Neural cell (in vitro differentiated cells): Measurements from ENCODE around the gene TLE4.

Source experiments
- CTCF ChIP-seq: fragments of 450-650 bp; IDR thresholded peaks from 2 replicates; pipeline ENCODE4 v1.5.1; 2014; ENCODE audit warnings: antibody characterized with exemption, mild to moderate bottlenecking, moderate library complexity; ENCODE audit not compliant: poor library complexity, severe bottlenecking
- EP300 ChIP-seq: fragments of 450-650 bp; conservative IDR thresholded peaks from 2 replicates; pipeline ENCODE4 v1.6.1; 2014; ENCODE audit warnings: antibody characterized with exemption, mild to moderate bottlenecking, moderate library complexity; ENCODE audit not compliant: poor library complexity, severe bottlenecking
- EZH2 ChIP-seq: fragments of 200-600, 300-800 bp; shearing (Covaris generic), sonication (generic); IDR thresholded peaks from 2 replicates; pipeline ENCODE4 v1.6.1; 2014; ENCODE audit warnings: antibody characterized with exemption, low read length, borderline replicate concordance, mild to moderate bottlenecking; ENCODE audit not compliant: insufficient read depth, poor library complexity, severe bottlenecking
- MXI1 ChIP-seq: fragments of 450-650 bp; conservative IDR thresholded peaks from 2 replicates; pipeline ENCODE4 v1.6.1; 2014; ENCODE audit warnings: antibody characterized with exemption, mild to moderate bottlenecking; ENCODE audit not compliant: poor library complexity, severe bottlenecking
- POLR2AphosphoS5 ChIP-seq: IDR thresholded peaks from 2 replicates; pipeline ENCODE4 v1.6.1; 2012
- REST ChIP-seq: IDR thresholded peaks from 2 replicates; pipeline ENCODE4 v1.6.1; 2012; ENCODE audit warnings: borderline replicate concordance
- TAF1 ChIP-seq: IDR thresholded peaks from 2 replicates; pipeline ENCODE4 v1.6.1; 2012; ENCODE audit warnings: low read depth

GRCh38 chr9:79736051-79736450 is 164.3 kb downstream of the TLE4 start:
- no peak for TF ChIP-seq CTCF
- no peak for TF ChIP-seq REST
- no peak for TF ChIP-seq POLR2AphosphoS5
- no peak for TF ChIP-seq EP300
- TF ChIP-seq EZH2 = no peak
- TF ChIP-seq MXI1 = no peak
- TF ChIP-seq TAF1 = no peak
